Mucosa of descending colon (tissue), 3 donors: ENCODE results near the gene SZRD1. TPM values are rescaled to one million over a fixed set of nuclear protein-coding genes. Genes with fewer than 3 reads are reported as not detected.

Experiments
- ATAC-seq: fragments of 200-7000 bp; cut with Tn5 transposase; one replicate; pipeline ENCODE4 v1.9.1; 2020; ENCODE audit warnings: mild to moderate bottlenecking, moderate library complexity
- DNase-seq, 3 donors: peaks; one replicate each; pipeline ENCODE4 v3.0.0-alpha.2; 2020
- H3K36me3 ChIP-seq: fragments of 200-600 bp; one replicate; pipeline ENCODE4 v1.8.0; 2021; ENCODE audit warnings: low read depth, mild to moderate bottlenecking
- H3K4me1 ChIP-seq: fragments of 200-600 bp; one replicate; pipeline ENCODE4 v1.8.0; 2021; ENCODE audit warnings: low read depth, mild to moderate bottlenecking
- H3K4me3 ChIP-seq: fragments of 200-600 bp; one replicate; pipeline ENCODE4 v1.8.0; 2021; ENCODE audit warnings: mild to moderate bottlenecking
- H3K9me3 ChIP-seq: fragments of 200-600 bp; one replicate; pipeline ENCODE4 v1.8.0; 2021; ENCODE audit warnings: mild to moderate bottlenecking
- intact Hi-C, 2 donors: fragments of 100-400 bp; cut with DNase I in 1 of 2; cut with micrococcal nuclease in 1 of 2; formaldehyde crosslinking; loops; one replicate each; pipeline versions ENCODE4 v1.11.0 to v1.11.1; 2022; cut with DNase I, micrococcal nuclease
- total RNA-seq, 3 donors: library from RNA; stranded (reverse); fragmentation: NEBNext Ultra II Directional in 2 of 3; extraction: Animal tissue kit (Norgen Biotek cat#: 25700) in 2 of 3; gene quantifications; one replicate each; pipeline versions ENCODE4 v1.2.1 to v1.2.4, GENCODE V29; 2021 to 2023
- TF ChIP-seq, protein P1 (sequence below): fragments of 200-600 bp; IDR thresholded peaks from one replicate; pipeline ENCODE4 v1.8.0; 2022; ENCODE audit warnings: antibody characterized with exemption, mild to moderate bottlenecking
- donor health status: DM: no; HTN: no; CAD: no; lungs with moderate emphysema.
- donor health status: DM: no; HTN: no; CAD: no.
- donor health status: DM: no; HTN: yes; CAD: no.

SZRD1 gene
- total RNA-seq, 3 donors from 2014 or later, result 105 to 120 (median 112) TPM

- H3K36me3 ChIP-seq, result no peaks in the 10 kb centered on the region
- no peaks in the 10 kb centered on the region for H3K9me3 ChIP-seq
- intact Hi-C loops, result no loop called here
- H3K4me3 ChIP-seq, result no peak overlapping the region
- DNase-seq, result no peak
- H3K4me1 ChIP-seq, result peaks cover 45% of the 10 kb centered on the region
- ATAC-seq, result no peak
- TF ChIP-seq, protein P1, sequence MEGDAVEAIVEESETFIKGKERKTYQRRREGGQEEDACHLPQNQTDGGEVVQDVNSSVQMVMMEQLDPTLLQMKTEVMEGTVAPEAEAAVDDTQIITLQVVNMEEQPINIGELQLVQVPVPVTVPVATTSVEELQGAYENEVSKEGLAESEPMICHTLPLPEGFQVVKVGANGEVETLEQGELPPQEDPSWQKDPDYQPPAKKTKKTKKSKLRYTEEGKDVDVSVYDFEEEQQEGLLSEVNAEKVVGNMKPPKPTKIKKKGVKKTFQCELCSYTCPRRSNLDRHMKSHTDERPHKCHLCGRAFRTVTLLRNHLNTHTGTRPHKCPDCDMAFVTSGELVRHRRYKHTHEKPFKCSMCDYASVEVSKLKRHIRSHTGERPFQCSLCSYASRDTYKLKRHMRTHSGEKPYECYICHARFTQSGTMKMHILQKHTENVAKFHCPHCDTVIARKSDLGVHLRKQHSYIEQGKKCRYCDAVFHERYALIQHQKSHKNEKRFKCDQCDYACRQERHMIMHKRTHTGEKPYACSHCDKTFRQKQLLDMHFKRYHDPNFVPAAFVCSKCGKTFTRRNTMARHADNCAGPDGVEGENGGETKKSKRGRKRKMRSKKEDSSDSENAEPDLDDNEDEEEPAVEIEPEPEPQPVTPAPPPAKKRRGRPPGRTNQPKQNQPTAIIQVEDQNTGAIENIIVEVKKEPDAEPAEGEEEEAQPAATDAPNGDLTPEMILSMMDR, result no peak
These were observed 5.7 kb downstream of the SZRD1 start for GRCh38 chr1:16372535-16373285.

DNA sequence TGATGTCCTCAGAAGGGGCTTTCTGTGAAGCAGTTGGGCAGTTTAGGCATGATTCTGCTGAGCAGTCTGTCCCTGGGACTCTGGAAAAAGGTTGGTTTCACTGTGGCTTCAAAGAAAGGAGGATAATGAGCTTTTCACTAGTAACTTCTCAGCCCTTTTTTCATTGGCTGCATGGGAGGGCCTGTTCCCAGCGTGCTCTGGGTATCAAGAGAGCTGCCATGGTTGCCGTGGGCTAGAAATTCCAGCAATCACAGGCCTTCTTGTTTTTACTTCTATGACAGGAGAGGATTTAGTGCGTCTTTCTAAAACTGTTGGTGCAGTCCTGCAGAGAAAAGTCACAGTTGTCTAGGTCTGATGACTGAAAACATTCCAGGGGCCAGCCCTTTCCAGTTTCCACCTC, 7.2 kb downstream of the SZRD1 start:
- H3K9me3 ChIP-seq, result no peaks in the 10 kb centered on the region
- peaks cover 36% of the 10 kb centered on the region for H3K4me1 ChIP-seq
- TF ChIP-seq, protein P1, result no peak
- intact Hi-C loops, result no loop called here
- no peak overlapping the region for H3K4me3 ChIP-seq
- no peak for DNase-seq
- no peaks in the 10 kb centered on the region for H3K36me3 ChIP-seq
- no peak for ATAC-seq

GRCh38 chr1:16375521-16376340, 8.7 kb downstream of the SZRD1 start:
- ATAC-seq, result no peak
- no peak overlapping the region for H3K4me3 ChIP-seq
- H3K4me1 ChIP-seq, result peaks cover 36% of the 10 kb centered on the region
- no peaks in the 10 kb centered on the region for H3K9me3 ChIP-seq
- TF ChIP-seq, protein P1, result no peak
- H3K36me3 ChIP-seq, result no peaks in the 10 kb centered on the region
- no peak for DNase-seq
- intact Hi-C loops, result no loop called here

DNA sequence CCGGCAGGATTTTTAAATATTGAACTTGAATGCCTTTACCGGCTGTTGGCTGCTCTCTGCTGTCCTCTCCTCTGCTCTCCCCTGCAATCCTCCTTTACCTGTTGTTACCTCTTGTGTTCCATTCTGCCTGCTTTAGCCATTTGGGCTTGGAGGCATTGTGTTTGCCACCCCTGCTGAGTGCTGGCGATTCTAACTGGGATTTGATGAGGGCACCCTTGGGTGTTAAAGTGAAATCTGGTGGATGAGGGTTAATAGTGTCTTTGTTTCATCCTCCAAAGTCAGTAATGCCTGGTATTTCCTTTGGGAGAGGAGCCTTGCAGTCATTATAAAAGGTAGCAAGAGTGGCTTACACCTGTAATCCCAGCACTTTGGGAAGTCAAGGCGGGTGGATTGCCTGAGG, 9.9 kb downstream of the SZRD1 start:
- intact Hi-C loops, result no loop called here
- Histone ChIP-seq H3K36me3 (no peaks in the 10 kb centered on the region), H3K4me3 (no peak overlapping the region), H3K9me3 (no peaks in the 10 kb centered on the region), H3K4me1 (peaks cover 32% of the 10 kb centered on the region)
- no peak for ATAC-seq
- TF ChIP-seq, protein P1, result no peak
- no peak for DNase-seq

GRCh38 chr1:16378443-16378842, 11.4 kb downstream of the SZRD1 start:
- TF ChIP-seq, protein P1, result no peak
- Histone ChIP-seq H3K36me3 (no peaks in the 10 kb centered on the region), H3K4me1 (peaks cover 23% of the 10 kb centered on the region), H3K4me3 (no peak overlapping the region), H3K9me3 (no peaks in the 10 kb centered on the region)
- ATAC-seq (no peak), DNase-seq (no peak)
- intact Hi-C loops, result no loop called here
